Measurements from ENCODE around the gene BATF3. TPM values are rescaled to one million over a fixed set of nuclear protein-coding genes. Genes with fewer than 3 reads are reported as not detected.

BATF3 gene
- total RNA-seq, 1 donor from 2014 or later: 0.72 TPM

DNA sequence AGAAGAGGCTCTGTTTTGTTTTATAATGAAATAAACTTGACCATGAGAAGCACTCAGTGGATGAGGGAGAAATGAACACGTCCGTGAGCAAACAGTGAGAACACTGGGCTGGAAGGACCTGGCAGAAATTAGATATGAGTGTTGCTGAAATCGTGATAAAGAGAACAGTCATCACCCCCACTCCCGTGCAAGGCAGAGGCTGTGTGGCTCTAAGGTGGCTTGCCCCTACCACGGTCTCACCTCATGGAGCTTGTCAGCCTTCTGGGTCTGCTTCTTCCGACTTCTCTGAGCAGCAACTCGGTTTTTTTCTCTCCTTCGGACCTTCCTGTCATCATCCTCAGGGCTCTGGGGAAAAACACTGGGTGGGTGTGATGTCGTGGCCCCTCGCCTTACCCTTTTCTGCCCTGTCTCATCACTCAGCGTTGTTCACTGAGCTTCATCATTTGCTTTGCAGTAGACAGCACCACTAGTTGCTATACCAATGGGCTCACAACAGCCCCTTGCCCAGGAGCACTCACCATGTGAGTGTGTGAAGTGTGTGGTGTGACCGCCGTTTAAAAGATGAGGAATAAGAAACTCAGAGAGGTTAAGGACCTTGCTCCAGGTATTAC is 2.8 kb downstream of the BATF3 start:
- no peaks in the 10 kb centered on the region for H3K4me1 Mint-ChIP-seq (ENCODE audit: unreplicated experiment)
- H3K9me3 Mint-ChIP-seq: no peaks in the 10 kb centered on the region
- DNase-seq (ENCODE audit: extremely low spot score, unreplicated experiment): peak; percentile 13
- TF ChIP-seq, protein P1, sequence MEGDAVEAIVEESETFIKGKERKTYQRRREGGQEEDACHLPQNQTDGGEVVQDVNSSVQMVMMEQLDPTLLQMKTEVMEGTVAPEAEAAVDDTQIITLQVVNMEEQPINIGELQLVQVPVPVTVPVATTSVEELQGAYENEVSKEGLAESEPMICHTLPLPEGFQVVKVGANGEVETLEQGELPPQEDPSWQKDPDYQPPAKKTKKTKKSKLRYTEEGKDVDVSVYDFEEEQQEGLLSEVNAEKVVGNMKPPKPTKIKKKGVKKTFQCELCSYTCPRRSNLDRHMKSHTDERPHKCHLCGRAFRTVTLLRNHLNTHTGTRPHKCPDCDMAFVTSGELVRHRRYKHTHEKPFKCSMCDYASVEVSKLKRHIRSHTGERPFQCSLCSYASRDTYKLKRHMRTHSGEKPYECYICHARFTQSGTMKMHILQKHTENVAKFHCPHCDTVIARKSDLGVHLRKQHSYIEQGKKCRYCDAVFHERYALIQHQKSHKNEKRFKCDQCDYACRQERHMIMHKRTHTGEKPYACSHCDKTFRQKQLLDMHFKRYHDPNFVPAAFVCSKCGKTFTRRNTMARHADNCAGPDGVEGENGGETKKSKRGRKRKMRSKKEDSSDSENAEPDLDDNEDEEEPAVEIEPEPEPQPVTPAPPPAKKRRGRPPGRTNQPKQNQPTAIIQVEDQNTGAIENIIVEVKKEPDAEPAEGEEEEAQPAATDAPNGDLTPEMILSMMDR (conservative IDR thresholded peaks at IDR 0.05): no peak
- no peak overlapping the region for H3K27ac Mint-ChIP-seq
- no peak overlapping the region for H3K4me3 Mint-ChIP-seq
- no peaks in the 10 kb centered on the region for H3K36me3 Mint-ChIP-seq
- H3K27me3 Mint-ChIP-seq: peaks cover 68% of the 10 kb centered on the region

DNA sequence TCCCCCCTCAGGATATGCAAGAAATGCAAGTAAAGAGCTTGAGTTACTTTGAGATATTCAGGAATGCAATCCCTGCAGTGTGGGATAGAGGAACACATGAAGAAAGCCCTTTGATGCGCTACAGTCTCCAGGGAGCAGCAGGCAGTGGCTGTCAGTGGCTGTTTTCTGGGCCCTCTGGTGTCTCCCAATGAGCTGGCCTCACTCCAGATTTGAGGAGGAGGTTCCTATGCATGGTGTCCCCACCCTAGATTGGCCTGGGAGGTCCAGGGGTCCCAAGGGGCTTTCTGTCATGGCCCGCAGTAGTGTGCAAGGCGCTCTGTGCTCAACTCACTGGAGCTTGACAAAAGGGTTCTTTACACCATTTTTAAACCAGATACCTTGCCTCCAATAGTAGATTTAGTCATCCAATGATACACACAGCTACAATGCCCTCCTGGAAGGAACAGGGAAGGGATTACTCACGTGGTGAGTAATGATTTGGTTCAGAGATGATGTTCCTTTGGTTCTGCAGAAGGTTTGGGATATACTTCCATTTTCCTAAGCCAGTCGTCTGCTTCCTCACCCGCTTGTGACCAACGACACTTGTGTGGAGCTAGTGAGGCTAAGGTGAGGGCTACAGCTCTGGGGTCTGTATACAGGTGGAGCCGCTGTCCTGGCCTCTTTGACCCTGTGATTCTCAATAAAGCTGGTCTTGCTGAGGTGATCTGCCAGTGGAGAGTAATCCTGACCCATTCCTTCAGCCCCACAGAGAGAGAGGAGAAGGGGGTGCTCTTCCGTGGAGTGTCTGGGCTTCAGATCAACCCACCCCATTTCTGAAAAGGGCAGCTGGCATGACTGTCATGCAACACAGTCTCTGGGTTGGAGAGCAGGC is 6.6 kb downstream of the BATF3 start:
- Mint-ChIP-seq H3K4me1 (ENCODE audit: unreplicated experiment) (no peaks in the 10 kb centered on the region), H3K27ac (no peak overlapping the region), H3K36me3 (no peaks in the 10 kb centered on the region), H3K4me3 (no peak overlapping the region), H3K27me3 (peaks cover 44% of the 10 kb centered on the region), H3K9me3 (no peaks in the 10 kb centered on the region)
- TF ChIP-seq, protein P1 (conservative IDR thresholded peaks at IDR 0.05): no peak
- DNase-seq (ENCODE audit: extremely low spot score, unreplicated experiment): peak; percentile 31

DNA sequence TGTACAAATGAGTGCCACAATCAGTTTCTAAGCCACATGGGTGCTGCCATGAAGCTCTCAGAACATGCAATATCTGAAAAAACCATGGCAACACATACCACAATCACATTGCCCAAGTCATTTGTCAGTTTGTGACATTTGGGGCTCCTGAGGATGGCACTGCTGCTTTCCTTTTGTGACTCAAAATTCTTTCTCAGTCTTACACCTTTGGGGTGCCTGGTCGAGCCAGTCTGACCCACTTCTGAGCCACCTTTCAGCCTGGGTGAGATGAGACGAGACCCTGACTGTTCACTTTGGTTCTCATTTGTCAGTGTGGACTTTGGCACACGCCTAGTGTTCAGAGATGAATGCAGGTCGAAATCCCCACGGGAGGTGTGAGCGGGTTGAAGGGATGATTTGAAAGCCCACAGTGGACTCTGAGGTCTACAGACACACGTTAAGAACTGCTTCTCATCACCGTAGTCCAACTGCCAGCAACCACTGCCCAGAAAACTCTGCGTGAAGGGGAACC is 8.0 kb downstream of the BATF3 start:
- DNase-seq (ENCODE audit: extremely low spot score, unreplicated experiment): peak; percentile 53
- no peaks in the 10 kb centered on the region for H3K4me1 Mint-ChIP-seq (ENCODE audit: unreplicated experiment)
- TF ChIP-seq, protein P1 (conservative IDR thresholded peaks at IDR 0.05): no peak
- H3K27me3 Mint-ChIP-seq: peaks cover 42% of the 10 kb centered on the region
- no peaks in the 10 kb centered on the region for H3K9me3 Mint-ChIP-seq
- no peaks in the 10 kb centered on the region for H3K36me3 Mint-ChIP-seq
- H3K4me3 Mint-ChIP-seq: no peak overlapping the region
- no peak overlapping the region for H3K27ac Mint-ChIP-seq

DNA sequence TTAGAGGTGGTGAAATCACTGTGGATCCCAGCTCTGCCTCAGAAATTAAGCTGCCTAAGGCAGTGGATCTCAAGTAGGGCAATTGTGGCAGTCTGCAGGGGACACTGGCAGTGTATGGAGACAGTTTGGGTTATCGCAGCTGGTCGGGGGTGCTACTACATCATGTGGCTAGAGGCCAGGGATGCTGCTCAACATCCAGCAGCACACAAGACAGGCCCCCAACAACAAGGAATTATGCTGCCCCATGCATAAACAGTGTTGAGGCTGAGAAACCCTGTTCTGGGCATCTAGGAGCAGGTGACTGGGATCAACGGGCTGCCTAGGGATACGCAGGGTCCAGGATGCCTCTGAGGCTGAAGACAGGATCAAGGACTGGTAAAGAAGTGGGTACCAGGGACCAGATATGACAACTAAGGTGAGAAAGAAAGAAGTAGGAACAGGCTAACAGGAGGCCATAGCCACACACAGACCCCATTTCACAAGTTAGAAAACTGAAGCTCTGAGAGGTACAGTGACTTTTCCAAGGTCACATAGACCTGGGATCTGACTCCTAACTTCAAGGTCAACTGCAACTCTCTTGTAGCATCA is 8.7 kb downstream of the BATF3 start:
- Mint-ChIP-seq H3K4me1 (ENCODE audit: unreplicated experiment) (no peaks in the 10 kb centered on the region), H3K9me3 (no peaks in the 10 kb centered on the region), H3K27me3 (peaks cover 40% of the 10 kb centered on the region), H3K27ac (no peak overlapping the region), H3K4me3 (no peak overlapping the region), H3K36me3 (no peaks in the 10 kb centered on the region)
- DNase-seq (ENCODE audit: extremely low spot score, unreplicated experiment): peak; percentile 24
- TF ChIP-seq, protein P1 (conservative IDR thresholded peaks at IDR 0.05): no peak

DNA sequence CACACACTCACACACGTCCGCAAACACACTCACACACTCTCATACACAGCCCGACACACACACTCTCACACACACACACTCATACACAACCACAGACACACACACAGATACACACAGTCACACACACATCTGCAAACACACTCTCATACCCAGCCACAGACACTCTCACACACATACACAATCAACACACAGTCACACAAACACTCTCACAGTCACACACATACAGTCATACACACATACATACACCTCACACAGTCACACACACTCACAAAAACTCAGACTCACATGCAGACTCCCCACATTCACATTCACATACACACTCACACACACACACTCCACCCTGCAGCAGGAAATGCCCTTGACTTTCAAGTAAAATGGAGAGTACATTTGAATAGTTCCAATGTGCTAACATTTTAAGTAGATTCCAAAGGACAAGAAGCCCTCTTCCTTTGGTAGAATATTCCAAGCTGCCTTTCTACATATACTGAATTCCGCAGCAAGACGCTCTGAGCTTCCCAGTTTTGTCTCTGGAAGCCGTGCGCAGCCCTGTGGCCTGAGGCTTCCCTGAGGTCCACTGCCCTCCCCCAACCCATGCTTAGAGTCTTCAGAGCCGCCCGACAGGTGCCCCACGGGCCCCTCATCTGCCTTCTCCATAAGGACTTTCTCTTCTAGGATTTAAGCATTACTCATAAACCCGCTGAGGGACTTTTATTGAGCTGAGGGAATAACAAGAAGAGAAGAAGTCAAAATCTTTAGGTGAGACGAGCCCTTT is 9.7 kb downstream of the BATF3 start:
- no peak overlapping the region for H3K27ac Mint-ChIP-seq
- DNase-seq (ENCODE audit: extremely low spot score, unreplicated experiment): peak; percentile 29
- H3K27me3 Mint-ChIP-seq: peaks cover 42% of the 10 kb centered on the region
- no peaks in the 10 kb centered on the region for H3K36me3 Mint-ChIP-seq
- no peaks in the 10 kb centered on the region for H3K9me3 Mint-ChIP-seq
- no peaks in the 10 kb centered on the region for H3K4me1 Mint-ChIP-seq (ENCODE audit: unreplicated experiment)
- TF ChIP-seq, protein P1 (conservative IDR thresholded peaks at IDR 0.05): no peak
- no peak overlapping the region for H3K4me3 Mint-ChIP-seq

Data from type B pancreatic cell (in vitro differentiated cells).